Memory B cell (primary cell): Measurements from ENCODE around the gene TF.

Experiments
- ATAC-seq: fragments of 150-1000 bp; cut with Tn5 transposase; 2 replicates; pipeline ENCODE4 v1.10.0; 2021; ENCODE audit warnings: low read depth, mild to moderate bottlenecking, moderate library complexity
- DNase-seq, 2 donors: peaks; one replicate each; pipeline ENCODE4 v3.0.0; 2022; ENCODE audit warnings: low spot score in 2 of 2
- H3K27ac Mint-ChIP-seq: one replicate; pipeline ENCODE4 v1.8.0; 2022; ENCODE audit warnings: mild to moderate bottlenecking, moderate library complexity, mixed read lengths
- H3K27me3 Mint-ChIP-seq: one replicate; pipeline ENCODE4 v1.8.0; 2022; ENCODE audit warnings: mixed read lengths
- H3K36me3 Mint-ChIP-seq: one replicate; pipeline ENCODE4 v1.8.0; 2022; ENCODE audit warnings: mild to moderate bottlenecking, mixed read lengths
- H3K4me1 Mint-ChIP-seq: one replicate; pipeline ENCODE4 v1.8.0; 2022; ENCODE audit warnings: mixed read lengths
- H3K4me3 Mint-ChIP-seq: one replicate; pipeline ENCODE4 v1.8.0; 2022; ENCODE audit warnings: mild to moderate bottlenecking, moderate library complexity, mixed read lengths
- H3K9me3 Mint-ChIP-seq: one replicate; pipeline ENCODE4 v1.8.0; 2022; ENCODE audit warnings: mixed read lengths

The TF gene

GRCh38 chr3:133745981-133746711 is at the start of gene TF:
TSS of gene TF (plus strand) at chr3:133746393. CDS start at chr3:133746441, 48 bp downstream.
- Mint-ChIP-seq H3K36me3 (no peaks in the 10 kb centered on the region), H3K4me3 (no peak within 1 kb of the TSS), H3K4me1 (peaks cover 2% of the 10 kb centered on the region), H3K27me3 (peaks cover 17% of the 10 kb centered on the region), H3K27ac (no peak within 1 kb of the TSS), H3K9me3 (no peaks in the 10 kb centered on the region)
- DNase-seq (no peak), ATAC-seq (no peak)

- Mint-ChIP-seq H3K9me3 (peaks cover 4% of the 10 kb centered on the region), H3K27me3 (peaks cover 7% of the 10 kb centered on the region), H3K27ac (no peak overlapping the region), H3K36me3 (no peaks in the 10 kb centered on the region), H3K4me3 (no peak overlapping the region), H3K4me1 (no peaks in the 10 kb centered on the region)
- ATAC-seq (no peak), DNase-seq (no peak)
These were observed 48.2 kb upstream of the TF start for GRCh38 chr3:133697960-133698359.

DNA sequence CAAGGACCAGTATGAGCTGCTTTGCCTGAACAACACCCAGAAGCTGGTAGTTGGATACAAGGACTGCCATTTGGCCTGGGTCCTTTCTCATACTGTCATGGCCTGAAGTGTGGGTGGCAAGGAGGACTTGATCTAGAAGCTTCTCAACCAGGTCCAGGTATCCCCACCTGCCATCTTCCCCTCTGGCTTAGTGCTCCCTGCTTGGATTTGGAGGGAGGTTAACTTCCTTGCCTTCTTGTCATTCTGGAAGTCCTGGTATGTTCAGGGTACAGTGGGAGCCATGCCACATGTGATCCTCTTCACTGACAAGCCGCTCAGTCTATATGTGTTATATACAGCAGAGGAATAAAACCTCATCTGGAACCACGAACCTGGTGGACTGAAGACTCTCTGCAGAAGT is 46.7 kb upstream of the TF start:
- no peak for DNase-seq
- Mint-ChIP-seq H3K27ac (no peak overlapping the region), H3K36me3 (no peaks in the 10 kb centered on the region), H3K9me3 (peaks cover 4% of the 10 kb centered on the region), H3K4me3 (no peak overlapping the region), H3K27me3 (peaks cover 12% of the 10 kb centered on the region), H3K4me1 (no peaks in the 10 kb centered on the region)
- ATAC-seq: no peak

- ATAC-seq (no peak), DNase-seq (no peak)
- Mint-ChIP-seq H3K27me3 (peaks cover 12% of the 10 kb centered on the region), H3K9me3 (peaks cover 4% of the 10 kb centered on the region), H3K36me3 (no peaks in the 10 kb centered on the region), H3K4me3 (no peak overlapping the region), H3K4me1 (no peaks in the 10 kb centered on the region), H3K27ac (no peak overlapping the region)
These were observed 46.3 kb upstream of the TF start for GRCh38 chr3:133699903-133700302.

DNA sequence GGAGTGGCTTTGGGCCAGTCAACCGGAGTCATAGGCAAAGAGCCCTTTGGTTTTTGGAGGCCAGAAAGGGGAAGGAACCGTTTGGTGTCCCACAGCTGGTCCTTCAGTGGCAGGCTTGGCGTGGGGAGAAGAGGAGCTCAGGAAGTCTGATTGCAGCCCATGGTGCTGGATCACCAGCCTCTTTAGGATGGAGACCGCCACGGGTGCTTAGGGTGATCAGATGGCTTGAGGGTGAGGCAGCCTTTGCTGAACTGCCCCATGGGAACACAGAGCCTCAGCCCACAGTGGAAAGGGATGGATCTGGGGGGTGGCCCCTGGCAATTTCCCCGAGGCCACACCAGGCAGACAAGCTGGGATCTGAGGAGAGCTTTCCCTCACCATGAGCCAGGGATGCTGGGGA is 45.8 kb upstream of the TF start:
- no peak for DNase-seq
- Mint-ChIP-seq H3K36me3 (no peaks in the 10 kb centered on the region), H3K27ac (no peak overlapping the region), H3K9me3 (peaks cover 4% of the 10 kb centered on the region), H3K4me1 (no peaks in the 10 kb centered on the region), H3K4me3 (no peak overlapping the region), H3K27me3 (peaks cover 13% of the 10 kb centered on the region)
- no peak for ATAC-seq

DNA sequence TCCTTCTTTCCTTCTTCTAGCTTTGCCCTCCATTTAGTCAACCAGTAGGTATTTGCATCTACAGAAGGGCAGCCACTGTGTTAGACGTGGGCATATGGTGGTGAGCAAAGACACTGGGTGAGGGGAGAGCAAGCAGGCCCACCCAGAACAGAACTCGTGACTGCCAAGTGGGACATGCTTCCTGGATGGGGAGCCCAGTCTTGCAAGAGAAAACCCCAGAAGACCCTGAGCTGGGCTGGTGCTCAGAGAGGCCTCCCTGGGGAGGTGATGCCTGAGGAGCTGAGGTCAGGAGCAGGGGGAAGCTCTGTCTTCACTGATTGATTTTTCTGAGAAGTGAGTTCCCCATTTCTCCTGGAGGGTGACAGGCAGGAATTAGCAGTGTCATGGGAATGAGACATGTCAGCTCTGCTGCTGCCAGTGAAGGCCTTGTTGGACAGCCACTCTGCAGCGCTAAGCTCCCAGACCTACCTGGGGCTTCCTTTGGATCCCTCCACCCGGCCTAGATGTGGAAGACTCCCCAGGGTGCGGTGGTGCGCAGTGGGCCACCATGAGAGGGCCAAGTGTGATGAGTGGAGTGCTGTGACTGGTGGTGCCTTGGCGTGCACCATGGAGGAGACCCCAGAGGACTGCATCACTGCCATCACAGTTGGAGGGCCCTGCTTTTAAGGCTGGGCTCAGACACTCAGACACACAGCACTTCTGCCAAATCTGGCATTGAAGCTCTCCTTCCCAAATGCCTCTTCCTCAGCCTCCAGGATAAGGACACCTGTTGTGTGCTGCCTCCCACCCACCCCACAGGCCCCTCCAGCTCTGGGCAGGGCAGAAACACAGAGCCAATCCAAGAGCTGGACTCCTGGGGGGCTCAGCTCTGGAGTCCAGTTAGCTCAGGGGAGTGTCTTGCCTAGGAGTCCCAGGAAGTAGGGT is 44.5 kb upstream of the TF start:
- peaks cover 4% of the 10 kb centered on the region for H3K9me3 Mint-ChIP-seq
- H3K36me3 Mint-ChIP-seq: no peaks in the 10 kb centered on the region
- H3K27ac Mint-ChIP-seq: no peak overlapping the region
- ATAC-seq (no peak), DNase-seq (no peak)
- H3K4me1 Mint-ChIP-seq: no peaks in the 10 kb centered on the region
- H3K27me3 Mint-ChIP-seq: peaks cover 16% of the 10 kb centered on the region
- no peak overlapping the region for H3K4me3 Mint-ChIP-seq

DNA sequence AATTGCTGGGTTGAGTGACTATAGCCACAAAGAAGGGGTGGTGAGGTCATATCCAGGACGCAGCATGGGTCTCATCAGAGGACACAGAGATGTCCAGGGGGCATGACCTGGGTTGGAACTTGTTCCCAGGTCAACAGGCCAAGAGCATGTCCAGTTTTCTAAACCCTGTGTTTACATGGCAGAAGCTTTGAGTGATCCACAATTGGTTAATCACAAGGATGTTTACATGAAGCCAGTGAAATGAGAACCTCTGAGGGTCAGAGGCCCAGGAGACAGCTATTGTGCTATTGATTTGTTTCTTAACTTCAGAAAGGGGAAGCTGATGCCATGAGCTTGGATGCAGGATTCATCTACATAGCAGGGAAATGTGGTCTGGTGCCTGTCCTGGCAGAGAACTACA is 42.3 kb upstream of the TF start:
- Mint-ChIP-seq H3K27ac (no peak overlapping the region), H3K4me3 (no peak overlapping the region), H3K36me3 (no peaks in the 10 kb centered on the region), H3K4me1 (no peaks in the 10 kb centered on the region), H3K27me3 (peaks cover 18% of the 10 kb centered on the region), H3K9me3 (no peaks in the 10 kb centered on the region)
- ATAC-seq (no peak), DNase-seq (no peak)

DNA sequence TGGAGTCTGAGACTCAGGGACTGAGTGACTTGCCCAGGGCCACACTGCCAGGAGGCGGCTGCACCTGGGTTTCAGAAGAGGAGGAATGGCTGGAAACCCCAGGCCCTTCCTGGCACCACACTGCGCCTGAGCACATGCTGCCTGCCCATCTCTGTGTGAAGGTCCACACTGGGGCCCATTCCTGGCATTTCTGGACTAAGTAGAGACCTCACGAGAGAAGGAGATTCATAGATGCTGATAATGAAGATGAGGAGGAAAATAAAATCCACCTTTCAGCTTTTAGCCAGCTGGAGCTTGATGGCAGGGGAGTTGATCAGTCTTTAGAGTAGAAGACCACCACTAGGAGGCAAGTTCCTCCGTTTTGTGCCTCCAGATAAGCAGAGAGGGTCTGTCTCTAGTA is 40.2 kb upstream of the TF start:
- DNase-seq (no peak), ATAC-seq (no peak)
- H3K4me1 Mint-ChIP-seq: no peaks in the 10 kb centered on the region
- H3K4me3 Mint-ChIP-seq: no peak overlapping the region
- H3K27ac Mint-ChIP-seq: no peak overlapping the region
- H3K36me3 Mint-ChIP-seq: no peaks in the 10 kb centered on the region
- H3K27me3 Mint-ChIP-seq: peaks cover 18% of the 10 kb centered on the region
- H3K9me3 Mint-ChIP-seq: no peaks in the 10 kb centered on the region

GRCh38 chr3:133709139-133709750 is 36.9 kb upstream of the TF start:
- no peak for DNase-seq
- Mint-ChIP-seq H3K36me3 (no peaks in the 10 kb centered on the region), H3K4me1 (no peaks in the 10 kb centered on the region), H3K27ac (no peak overlapping the region), H3K4me3 (no peak overlapping the region), H3K9me3 (no peaks in the 10 kb centered on the region), H3K27me3 (peaks cover 20% of the 10 kb centered on the region)
- no peak for ATAC-seq

DNA sequence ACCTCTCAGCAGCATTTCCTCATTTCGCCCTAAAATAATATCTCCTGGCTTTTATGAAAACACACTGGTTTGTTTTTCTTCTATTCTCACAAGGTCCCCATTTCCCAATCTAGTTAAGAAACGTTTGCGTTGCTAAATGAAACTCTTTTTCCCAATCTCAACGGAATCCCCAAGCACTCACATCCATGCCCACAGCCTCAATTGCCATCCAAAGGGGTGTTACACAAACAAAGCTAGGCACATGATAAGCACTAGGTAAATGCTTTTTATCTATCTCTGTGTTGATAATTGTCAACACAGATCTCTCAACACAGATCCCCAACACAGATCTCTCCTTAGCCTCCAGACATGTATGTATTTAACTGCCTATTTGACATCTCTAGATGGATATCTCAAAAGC is 35.2 kb upstream of the TF start:
- Mint-ChIP-seq H3K4me3 (no peak overlapping the region), H3K9me3 (no peaks in the 10 kb centered on the region), H3K27me3 (peaks cover 16% of the 10 kb centered on the region), H3K27ac (no peak overlapping the region), H3K36me3 (no peaks in the 10 kb centered on the region), H3K4me1 (no peaks in the 10 kb centered on the region)
- no peak for ATAC-seq
- no peak for DNase-seq

- Mint-ChIP-seq H3K9me3 (no peaks in the 10 kb centered on the region), H3K4me3 (no peak overlapping the region)
- no peak for ATAC-seq
These were observed 34.2 kb upstream of the TF start for GRCh38 chr3:133712017-133712416.

DNA sequence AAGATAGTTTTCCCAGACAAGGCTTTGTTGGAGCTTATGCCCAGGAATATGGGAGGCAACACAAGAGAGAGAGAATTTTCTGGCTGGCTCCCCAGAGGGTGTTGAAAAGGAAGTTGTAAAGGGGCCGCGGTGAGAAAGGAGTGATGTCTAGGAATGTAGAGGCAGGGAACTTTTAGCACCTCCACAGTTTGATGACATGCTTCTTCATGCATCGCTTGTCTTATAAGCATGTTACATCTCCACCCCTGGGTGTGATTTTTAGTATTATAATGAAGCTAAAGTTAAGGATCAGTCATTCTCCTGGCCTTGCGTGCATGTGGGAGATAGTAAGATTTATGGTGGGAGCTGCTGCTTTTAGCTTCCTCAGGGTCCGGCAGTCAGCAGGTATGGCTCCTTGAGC is 32.8 kb upstream of the TF start:
- H3K4me3 Mint-ChIP-seq: no peak overlapping the region
- ATAC-seq (no peak), DNase-seq (no peak)
- no peaks in the 10 kb centered on the region for H3K4me1 Mint-ChIP-seq
- no peaks in the 10 kb centered on the region for H3K36me3 Mint-ChIP-seq
- H3K9me3 Mint-ChIP-seq: no peaks in the 10 kb centered on the region
- H3K27ac Mint-ChIP-seq: no peak overlapping the region
- H3K27me3 Mint-ChIP-seq: peaks cover 11% of the 10 kb centered on the region

More at GRCh38 chr3:133712017-133712416, 34.2 kb upstream of the TF start:
- DNase-seq: no peak
- peaks cover 12% of the 10 kb centered on the region for H3K27me3 Mint-ChIP-seq
- H3K4me1 Mint-ChIP-seq: no peaks in the 10 kb centered on the region
- no peaks in the 10 kb centered on the region for H3K36me3 Mint-ChIP-seq
- no peak overlapping the region for H3K27ac Mint-ChIP-seq

GRCh38 chr3:133717424-133717823 is 28.8 kb upstream of the TF start:
- H3K9me3 Mint-ChIP-seq: peaks cover 12% of the 10 kb centered on the region
- no peak overlapping the region for H3K4me3 Mint-ChIP-seq
- peaks cover 1% of the 10 kb centered on the region for H3K36me3 Mint-ChIP-seq
- DNase-seq: no peak
- H3K27ac Mint-ChIP-seq: no peak overlapping the region
- H3K4me1 Mint-ChIP-seq: peaks cover 2% of the 10 kb centered on the region
- H3K27me3 Mint-ChIP-seq: peaks cover 2% of the 10 kb centered on the region
- ATAC-seq: no peak

DNA sequence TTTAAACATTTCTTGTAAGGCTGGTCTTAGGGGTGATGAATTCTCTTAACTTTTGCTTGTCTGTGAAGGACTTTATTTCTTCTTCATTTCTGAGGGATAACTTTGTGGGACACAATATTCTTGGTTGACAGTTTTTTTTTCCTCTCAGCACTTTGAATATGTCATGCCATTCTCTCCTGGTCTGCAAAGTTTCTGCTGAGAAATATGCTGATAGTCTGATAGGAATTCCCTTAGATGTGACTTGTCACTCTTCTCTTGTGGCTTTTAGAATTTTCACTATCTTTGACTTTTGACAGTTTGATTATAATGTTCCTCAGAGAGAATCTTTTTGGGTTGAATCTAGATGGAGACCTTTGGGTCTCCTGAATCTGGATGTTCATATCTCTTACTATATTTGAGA is 23.3 kb upstream of the TF start:
- H3K4me3 Mint-ChIP-seq: no peak overlapping the region
- no peak for DNase-seq
- peaks cover 3% of the 10 kb centered on the region for H3K4me1 Mint-ChIP-seq
- H3K9me3 Mint-ChIP-seq: peaks cover 17% of the 10 kb centered on the region
- ATAC-seq: no peak
- H3K27ac Mint-ChIP-seq: no peak overlapping the region
- peaks cover 2% of the 10 kb centered on the region for H3K36me3 Mint-ChIP-seq
- peaks cover 2% of the 10 kb centered on the region for H3K27me3 Mint-ChIP-seq
